ENCODE data around the gene SIGLEC9.

GRCh38 chr19:51121257-51121656 lies 3.4 kb upstream of the SIGLEC9 start:
- TF ChIP-seq POLR2A (IDR thresholded peaks at IDR 0.05) = no peak
- TF ChIP-seq, protein P1, sequence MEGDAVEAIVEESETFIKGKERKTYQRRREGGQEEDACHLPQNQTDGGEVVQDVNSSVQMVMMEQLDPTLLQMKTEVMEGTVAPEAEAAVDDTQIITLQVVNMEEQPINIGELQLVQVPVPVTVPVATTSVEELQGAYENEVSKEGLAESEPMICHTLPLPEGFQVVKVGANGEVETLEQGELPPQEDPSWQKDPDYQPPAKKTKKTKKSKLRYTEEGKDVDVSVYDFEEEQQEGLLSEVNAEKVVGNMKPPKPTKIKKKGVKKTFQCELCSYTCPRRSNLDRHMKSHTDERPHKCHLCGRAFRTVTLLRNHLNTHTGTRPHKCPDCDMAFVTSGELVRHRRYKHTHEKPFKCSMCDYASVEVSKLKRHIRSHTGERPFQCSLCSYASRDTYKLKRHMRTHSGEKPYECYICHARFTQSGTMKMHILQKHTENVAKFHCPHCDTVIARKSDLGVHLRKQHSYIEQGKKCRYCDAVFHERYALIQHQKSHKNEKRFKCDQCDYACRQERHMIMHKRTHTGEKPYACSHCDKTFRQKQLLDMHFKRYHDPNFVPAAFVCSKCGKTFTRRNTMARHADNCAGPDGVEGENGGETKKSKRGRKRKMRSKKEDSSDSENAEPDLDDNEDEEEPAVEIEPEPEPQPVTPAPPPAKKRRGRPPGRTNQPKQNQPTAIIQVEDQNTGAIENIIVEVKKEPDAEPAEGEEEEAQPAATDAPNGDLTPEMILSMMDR (IDR thresholded peaks at IDR 0.05) = no peak

Data from ovary (tissue), 3 donors.